Measurements from ENCODE around the gene RGS14.
"Not testable (repeated sequence)": the region's sequence is repeated elsewhere in the genome, so short reads cannot be mapped to it uniquely, and the experiment has no call there.

The RGS14 gene

GRCh38 chr5:177367323-177367848, 9.7 kb downstream of the RGS14 start:
- DNase-seq: no peak

- no peak for DNase-seq
Observed at GRCh38 chr5:177367981-177368868, 10.5 kb downstream of the RGS14 start.

GRCh38 chr5:177368869-177369644, 11.3 kb downstream of the RGS14 start:
- peak; percentile 19 for DNase-seq

GRCh38 chr5:177369645-177370440, 12.1 kb downstream of the RGS14 start:
- DNase-seq: no peak

GRCh38 chr5:177370488-177371119, 12.9 kb downstream of the RGS14 start:
- peak; percentile 86 for DNase-seq

- DNase-seq: no peak
Observed at GRCh38 chr5:177371120-177372033, 13.7 kb downstream of the RGS14 start.

- DNase-seq: no peak
Observed at GRCh38 chr5:177372034-177372896, 14.5 kb downstream of the RGS14 start.

GRCh38 chr5:177372910-177373309, 15.2 kb downstream of the RGS14 start:
- DNase-seq: no peak

GRCh38 chr5:177373806-177374205, 16.1 kb downstream of the RGS14 start:
- no peak for DNase-seq

- DNase-seq: no peak
Observed at GRCh38 chr5:177374211-177374610, 16.5 kb downstream of the RGS14 start.

- not testable (repeated sequence) for DNase-seq
Observed at GRCh38 chr5:177375516-177375915, 17.8 kb downstream of the RGS14 start.

- no peak for DNase-seq
Observed at GRCh38 chr5:177376107-177376506, 18.4 kb downstream of the RGS14 start.

GRCh38 chr5:177377851-177378776, 20.4 kb downstream of the RGS14 start:
- no peak for DNase-seq

- DNase-seq: peak; percentile 89
Observed at GRCh38 chr5:177378884-177379883, 21.5 kb downstream of the RGS14 start.

GRCh38 chr5:177380805-177381126, 23.0 kb downstream of the RGS14 start:
- DNase-seq: no peak

- peak; percentile 21 for DNase-seq
Observed at GRCh38 chr5:177382423-177383029, 24.8 kb downstream of the RGS14 start.

- DNase-seq: no peak
Observed at GRCh38 chr5:177383181-177383580, 25.5 kb downstream of the RGS14 start.

Measured in fibroblast of skin of right biceps (primary cell).